Measurements from ENCODE around the gene EGR4.

EGR4 gene

GRCh38 chr2:73258913-73259215 is 34.5 kb downstream of the EGR4 start:
- Histone ChIP-seq H3K36me3 (peaks cover 4% of the 10 kb centered on the region), H3K27me3 (no peaks in the 10 kb centered on the region), H3K4me3 (ENCODE audit: low read depth, low read length) (no peak overlapping the region), H3K4me1 (no peaks in the 10 kb centered on the region), H3K9me3 (no peaks in the 10 kb centered on the region)
- no peak for DNase-seq
- TF ChIP-seq CTCF (IDR thresholded peaks at IDR 0.05; ENCODE audit: low read depth, low read length): no peak

GRCh38 chr2:73258186-73258912 is 35.0 kb downstream of the EGR4 start:
- H3K9me3 ChIP-seq: no peaks in the 10 kb centered on the region
- no peaks in the 10 kb centered on the region for H3K4me1 ChIP-seq
- no peak overlapping the region for H3K4me3 ChIP-seq (ENCODE audit: low read depth, low read length)
- TF ChIP-seq CTCF (IDR thresholded peaks at IDR 0.05; ENCODE audit: low read depth, low read length): no peak
- H3K27me3 ChIP-seq: no peaks in the 10 kb centered on the region
- no peak for DNase-seq
- peaks cover 5% of the 10 kb centered on the region for H3K36me3 ChIP-seq

- H3K4me1 ChIP-seq: no peaks in the 10 kb centered on the region
- no peak for DNase-seq
Observed at GRCh38 chr2:73257425-73258125, 35.8 kb downstream of the EGR4 start.

GRCh38 chr2:73257021-73257420 is 36.3 kb downstream of the EGR4 start:
- no peak for DNase-seq

More at GRCh38 chr2:73257425-73258125, 35.8 kb downstream of the EGR4 start:
- Histone ChIP-seq H3K27me3 (no peaks in the 10 kb centered on the region), H3K36me3 (peaks cover 10% of the 10 kb centered on the region), H3K9me3 (no peaks in the 10 kb centered on the region), H3K4me3 (ENCODE audit: low read depth, low read length) (no peak overlapping the region)
- no peak for TF ChIP-seq CTCF (IDR thresholded peaks at IDR 0.05; ENCODE audit: low read depth, low read length)

GRCh38 chr2:73256618-73256922 is 36.8 kb downstream of the EGR4 start:
- H3K36me3 ChIP-seq: peaks cover 12% of the 10 kb centered on the region
- no peaks in the 10 kb centered on the region for H3K4me1 ChIP-seq
- TF ChIP-seq CTCF (IDR thresholded peaks at IDR 0.05; ENCODE audit: low read depth, low read length): no peak
- no peak overlapping the region for H3K4me3 ChIP-seq (ENCODE audit: low read depth, low read length)
- H3K9me3 ChIP-seq: no peaks in the 10 kb centered on the region
- no peaks in the 10 kb centered on the region for H3K27me3 ChIP-seq
- DNase-seq: no peak

More at GRCh38 chr2:73257021-73257420, 36.3 kb downstream of the EGR4 start:
- H3K9me3 ChIP-seq: no peaks in the 10 kb centered on the region
- H3K4me1 ChIP-seq: no peaks in the 10 kb centered on the region
- TF ChIP-seq CTCF (IDR thresholded peaks at IDR 0.05; ENCODE audit: low read depth, low read length): no peak
- no peaks in the 10 kb centered on the region for H3K27me3 ChIP-seq
- H3K4me3 ChIP-seq (ENCODE audit: low read depth, low read length): no peak overlapping the region
- peaks cover 12% of the 10 kb centered on the region for H3K36me3 ChIP-seq

- no peak for DNase-seq
- no peak overlapping the region for H3K4me3 ChIP-seq (ENCODE audit: low read depth, low read length)
- H3K4me1 ChIP-seq: no peaks in the 10 kb centered on the region
- H3K36me3 ChIP-seq: peaks cover 13% of the 10 kb centered on the region
- no peak for TF ChIP-seq CTCF (IDR thresholded peaks at IDR 0.05; ENCODE audit: low read depth, low read length)
- no peaks in the 10 kb centered on the region for H3K9me3 ChIP-seq
- no peaks in the 10 kb centered on the region for H3K27me3 ChIP-seq
Observed at GRCh38 chr2:73255907-73256617, 37.3 kb downstream of the EGR4 start.

Data from BE2C (cell line).